ENCODE results near the gene TSGA10IP.
"Not testable (repeated sequence)": the region's sequence is repeated elsewhere in the genome, so short reads cannot be mapped to it uniquely, and the experiment has no call there.

Gene TSGA10IP

GRCh38 chr11:65947603-65948125 lies 2.4 kb downstream of the TSGA10IP start:
- no peak for DNase-seq

- DNase-seq = not testable (repeated sequence)
Observed at GRCh38 chr11:65950711-65951110, 5.4 kb downstream of the TSGA10IP start.

GRCh38 chr11:65951641-65952040 lies 6.4 kb downstream of the TSGA10IP start:
- DNase-seq = not testable (repeated sequence)

- DNase-seq = no peak
Observed at GRCh38 chr11:65952052-65952521, 6.8 kb downstream of the TSGA10IP start.

DNA sequence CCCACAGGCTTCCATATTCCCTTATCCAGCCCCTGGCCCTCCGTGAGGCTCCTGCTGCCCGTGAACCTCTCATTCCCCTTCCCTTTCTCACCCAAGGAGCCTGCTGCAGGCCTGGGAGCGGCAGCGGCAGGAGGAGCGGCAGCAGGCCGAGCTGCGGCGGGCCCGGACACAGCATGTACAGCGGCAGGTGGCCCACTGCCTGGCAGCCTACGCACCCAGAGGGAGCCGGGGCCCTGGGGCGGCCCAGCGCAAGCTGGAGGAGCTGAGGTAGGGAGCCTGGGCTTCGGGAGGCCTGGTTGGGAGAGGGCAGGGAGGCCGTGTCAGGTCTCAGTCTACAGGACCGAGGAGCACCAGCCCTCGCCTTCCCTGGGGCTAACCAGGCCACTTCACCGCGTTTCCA lies 8.2 kb downstream of the TSGA10IP start:
- DNase-seq = no peak

DNA sequence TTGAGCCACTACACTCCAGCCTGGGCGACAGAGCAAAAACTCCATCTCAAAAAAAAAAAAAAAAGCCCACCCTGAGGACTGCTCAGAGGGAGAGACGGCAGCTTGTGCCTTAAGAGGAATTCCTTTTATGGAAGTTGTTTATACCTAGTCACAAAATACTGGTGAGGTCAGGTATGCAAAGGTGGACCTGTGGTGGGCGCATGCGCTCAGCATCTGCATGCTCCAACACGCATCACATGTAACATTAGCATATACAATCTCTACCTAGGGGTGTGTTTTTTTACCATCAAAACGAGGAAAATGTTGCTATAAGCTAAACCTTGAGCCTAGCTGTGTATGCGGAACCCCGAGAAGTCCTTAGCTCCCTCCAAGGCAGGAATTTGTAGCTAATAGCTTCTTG lies 9.5 kb downstream of the TSGA10IP start:
- DNase-seq = no peak

GRCh38 chr11:65958291-65958690 lies 13.0 kb downstream of the TSGA10IP start:
- no peak for DNase-seq

DNA sequence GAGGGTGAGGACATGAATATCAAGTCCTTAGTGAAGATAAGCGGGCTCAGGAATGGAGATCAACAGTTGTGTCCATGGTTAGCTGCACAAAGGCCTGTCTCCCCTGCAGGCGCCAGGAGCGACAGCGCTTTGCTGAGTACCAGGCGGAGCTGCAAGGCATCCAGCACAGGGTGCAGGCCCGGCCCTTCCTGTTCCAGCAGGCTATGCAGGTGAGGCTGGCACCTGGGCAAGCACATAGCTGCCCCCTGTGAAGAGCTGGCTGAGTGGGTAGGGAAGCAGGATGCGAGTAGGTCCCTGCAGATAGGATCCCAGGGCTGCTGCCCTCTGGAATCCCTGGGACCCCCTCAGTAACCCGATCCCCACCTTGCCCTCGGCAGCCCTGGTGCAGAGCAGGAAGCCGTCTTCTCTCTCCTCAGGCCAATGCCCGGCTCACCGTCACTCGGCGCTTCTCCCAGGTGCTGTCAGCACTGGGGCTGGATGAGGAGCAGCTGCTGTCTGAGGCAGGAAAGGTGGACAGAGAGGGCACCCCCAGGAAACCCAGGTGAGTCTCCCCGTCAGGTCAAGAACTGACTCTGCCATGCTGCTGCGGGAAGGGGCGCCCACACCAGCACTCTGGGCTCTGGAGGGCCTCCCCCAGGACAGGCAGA lies 13.6 kb downstream of the TSGA10IP start:
- no peak for DNase-seq

DNA sequence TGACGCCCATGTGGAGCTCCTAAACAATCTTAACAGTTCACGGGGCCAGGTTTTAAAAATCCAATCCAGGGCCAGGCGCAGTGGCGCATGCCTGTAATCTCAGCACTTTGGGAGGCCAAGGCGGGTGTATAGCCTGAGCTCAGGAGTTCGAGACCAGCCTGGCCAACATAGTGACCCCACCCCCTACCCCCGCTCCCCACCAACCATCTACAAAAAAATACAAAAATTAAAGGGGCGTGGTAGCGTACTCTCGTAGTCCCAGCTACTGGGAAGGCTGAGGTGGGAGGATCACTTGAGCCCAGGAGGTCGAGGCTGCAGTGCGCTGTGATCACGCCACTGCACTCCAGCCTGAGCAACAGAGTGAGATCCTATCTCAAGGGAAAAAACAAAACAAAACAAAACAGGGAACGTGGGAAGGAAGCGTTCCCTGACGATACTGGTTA lies 15.6 kb downstream of the TSGA10IP start:
- DNase-seq = no peak

GRCh38 chr11:65961267-65962140 lies 16.2 kb downstream of the TSGA10IP start, which contains the start of gene SART1:
Gene SART1, plus strand, starts transcription at chr11:65961734. Its CDS starts 47 bp downstream, at chr11:65961781.
- DNase-seq = peak; percentile 93

GRCh38 chr11:65962141-65962564 lies 16.9 kb downstream of the TSGA10IP start:
- DNase-seq = no peak

GRCh38 chr11:65964906-65965305 lies 19.6 kb downstream of the TSGA10IP start:
- no peak for DNase-seq

GRCh38 chr11:65965986-65966762 lies 20.9 kb downstream of the TSGA10IP start:
- DNase-seq = no peak

GRCh38 chr11:65967329-65967934 lies 22.2 kb downstream of the TSGA10IP start:
- DNase-seq = no peak

- DNase-seq = no peak
Observed at GRCh38 chr11:65968600-65969482, 23.6 kb downstream of the TSGA10IP start.

GRCh38 chr11:65972116-65972515 lies 26.8 kb downstream of the TSGA10IP start:
- no peak for DNase-seq

- DNase-seq = no peak
Observed at GRCh38 chr11:65973439-65974110, 28.3 kb downstream of the TSGA10IP start.

DNA sequence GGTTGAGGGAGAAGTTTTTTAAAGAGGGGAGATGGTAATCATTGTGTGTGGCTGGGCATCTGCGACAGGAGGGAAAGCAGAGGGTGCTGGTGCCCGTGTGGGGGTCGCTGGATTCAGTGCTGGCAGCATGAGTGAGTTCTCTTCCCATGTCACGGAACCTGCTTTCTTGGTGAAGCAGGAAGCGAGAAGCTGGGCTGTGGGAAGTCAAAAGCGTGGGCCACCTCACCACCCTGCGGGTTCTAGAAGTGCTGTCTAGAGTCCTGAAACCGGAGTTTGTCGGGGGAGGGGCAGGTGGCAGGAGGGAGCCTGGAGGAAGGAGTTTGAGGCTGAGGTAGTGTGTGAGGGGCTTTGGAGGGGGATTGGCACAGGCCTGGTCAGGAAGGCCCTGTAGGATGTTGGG lies 30.5 kb downstream of the TSGA10IP start:
- DNase-seq = no peak

- no peak for DNase-seq
Observed at GRCh38 chr11:65976216-65977176, 31.2 kb downstream of the TSGA10IP start.

All from activated CD4-positive, alpha-beta T cell treated with anti-CD3 and anti-CD28 coated beads, Interleukin-2, amount 50 U/mL, for 1 hour (primary cell).